Prostate gland (tissue), 2 donors: ENCODE data around the gene TAOK1.

Experiments used
- POLR2AphosphoS5 ChIP-seq: sonication (generic); formaldehyde crosslinking; IDR thresholded peaks from one replicate; pipeline ENCODE4 v1.6.1; 2017; ENCODE audit warnings: antibody characterized with exemption
- TF ChIP-seq, protein P1 (sequence below), 4 experiments: fragments of 200-600 bp in 2 of 4; fragments of 450-650 bp in 2 of 4; sonication (generic) in 2 of 4; IDR thresholded peaks; 1 replicate in 3 of 4; 2 replicates in 1 of 4; pipeline ENCODE4 v1.5.1; 2016 to 2019; ENCODE audit warnings: antibody characterized with exemption in 4 of 4, mild to moderate bottlenecking in 2 of 4, moderate library complexity in 2 of 4

DNA sequence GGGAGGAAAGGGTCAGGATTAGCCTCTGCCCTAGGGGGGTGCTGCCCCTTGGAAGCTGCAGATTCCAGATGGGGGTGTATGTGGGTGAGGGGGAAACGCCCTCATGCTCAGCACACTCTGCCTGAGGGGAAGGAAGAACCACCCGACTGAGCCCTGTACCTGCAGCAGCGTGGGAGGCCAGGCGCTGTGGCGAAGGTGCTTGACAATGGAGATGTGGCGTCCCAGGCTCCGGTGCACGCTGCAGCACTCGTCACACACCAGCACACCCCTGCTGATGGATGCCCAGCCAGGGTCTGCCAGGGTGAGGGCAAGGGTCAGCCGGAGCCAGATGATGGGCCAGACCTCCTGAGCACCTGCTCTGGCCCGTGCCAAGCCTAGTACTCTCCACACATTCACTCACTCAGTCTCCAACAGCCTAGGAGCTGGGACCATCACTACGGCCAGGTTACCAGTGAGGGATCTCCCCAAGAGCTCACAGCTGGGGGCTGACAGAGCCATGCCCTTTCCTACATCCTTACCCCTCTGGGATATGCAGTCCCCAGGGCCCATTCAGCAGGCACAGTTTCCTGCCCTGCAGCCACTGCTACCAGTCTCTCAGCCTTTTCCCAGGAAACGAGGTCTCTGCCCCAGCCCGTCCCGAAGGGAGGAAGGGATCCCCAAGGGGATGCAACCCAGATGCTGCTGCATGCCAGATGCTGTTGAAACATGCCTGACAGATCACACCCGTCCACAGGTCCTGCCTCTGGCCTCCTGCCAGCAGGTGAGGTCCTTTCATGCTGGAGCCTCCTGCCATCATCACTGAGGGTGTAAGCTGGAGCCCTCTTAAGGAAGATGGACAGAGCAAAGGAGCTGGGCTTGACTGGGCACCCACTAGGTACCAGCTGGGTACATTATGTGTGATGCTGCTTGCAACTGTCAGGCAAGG lies 193.4 kb downstream of the TAOK1 start:
- TF ChIP-seq, protein P1, sequence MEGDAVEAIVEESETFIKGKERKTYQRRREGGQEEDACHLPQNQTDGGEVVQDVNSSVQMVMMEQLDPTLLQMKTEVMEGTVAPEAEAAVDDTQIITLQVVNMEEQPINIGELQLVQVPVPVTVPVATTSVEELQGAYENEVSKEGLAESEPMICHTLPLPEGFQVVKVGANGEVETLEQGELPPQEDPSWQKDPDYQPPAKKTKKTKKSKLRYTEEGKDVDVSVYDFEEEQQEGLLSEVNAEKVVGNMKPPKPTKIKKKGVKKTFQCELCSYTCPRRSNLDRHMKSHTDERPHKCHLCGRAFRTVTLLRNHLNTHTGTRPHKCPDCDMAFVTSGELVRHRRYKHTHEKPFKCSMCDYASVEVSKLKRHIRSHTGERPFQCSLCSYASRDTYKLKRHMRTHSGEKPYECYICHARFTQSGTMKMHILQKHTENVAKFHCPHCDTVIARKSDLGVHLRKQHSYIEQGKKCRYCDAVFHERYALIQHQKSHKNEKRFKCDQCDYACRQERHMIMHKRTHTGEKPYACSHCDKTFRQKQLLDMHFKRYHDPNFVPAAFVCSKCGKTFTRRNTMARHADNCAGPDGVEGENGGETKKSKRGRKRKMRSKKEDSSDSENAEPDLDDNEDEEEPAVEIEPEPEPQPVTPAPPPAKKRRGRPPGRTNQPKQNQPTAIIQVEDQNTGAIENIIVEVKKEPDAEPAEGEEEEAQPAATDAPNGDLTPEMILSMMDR (IDR thresholded peaks at IDR 0.05), result no peak
- TF ChIP-seq POLR2AphosphoS5, result no peak
